B cell (primary cell): Measurements from ENCODE around the gene SLC25A21. TPM values are rescaled to one million over a fixed set of nuclear protein-coding genes. Genes with fewer than 3 reads are reported as not detected.

Source experiments
- ATAC-seq: fragments of 200-7000 bp; cut with Tn5 transposase; one replicate; pipeline ENCODE4 v1.10.0; 2021; ENCODE audit warnings: low read depth, mild to moderate bottlenecking, moderate number of reproducible peaks, moderate library complexity
- CTCF ChIA-PET: fragments of 350-600 bp; sonication (Branson Sonifier 250); formaldehyde crosslinking; loops from one replicate; lab custom pipeline; 2021; ENCODE audit warnings: antibody characterized with exemption, inconsistent platforms; lab: Charles Lee
- POLR2A ChIA-PET: fragments of 350-600 bp; sonication (Branson Sonifier 250); formaldehyde crosslinking; loops from one replicate; lab custom pipeline; 2021; ENCODE audit warnings: antibody characterized with exemption; lab: Charles Lee
- DNase-seq: peaks from one replicate; pipeline ENCODE4 v3.0.0; 2013
- H2AFZ ChIP-seq: 2 replicates; pipeline ENCODE4 v1.6.1; 2012; ENCODE audit warnings: mild to moderate bottlenecking, low read depth, low read length; ENCODE audit not compliant: insufficient read depth, poor library complexity, severe bottlenecking
- H3K27ac ChIP-seq, 2 donors: 1 replicate in 1 of 2; 2 replicates in 1 of 2; pipeline ENCODE4 v1.5.1; 2012 to 2013; ENCODE audit warnings: low read length in 2 of 2, mild to moderate bottlenecking in 2 of 2, moderate library complexity in 1 of 2
- H3K27me3 ChIP-seq, 4 experiments: fragments of 200-600 bp in 1 of 4; sonication (generic) in 1 of 4; replicated peaks in 1 of 4; 1 replicate in 2 of 4; 2 replicates in 2 of 4; pipeline versions ENCODE4 v1.6.1 to v1.7.0; 2013 to 2016; ENCODE audit warnings: low read length in 3 of 4, mild to moderate bottlenecking in 2 of 4, mixed read lengths in 1 of 4, moderate library complexity in 1 of 4; ENCODE audit not compliant: insufficient read depth in 4 of 4, control insufficient read depth in 3 of 4; ENCODE audit errors: control extremely low read depth in 1 of 4
- H3K36me3 ChIP-seq, 2 experiments: replicated peaks in 1 of 2; 1 replicate in 1 of 2; 2 replicates in 1 of 2; pipeline versions ENCODE4 v1.6.1 to v1.7.1; 2013; ENCODE audit warnings: low read length in 1 of 2; ENCODE audit not compliant: insufficient read depth in 2 of 2, control insufficient read depth in 1 of 2; ENCODE audit errors: control extremely low read depth in 1 of 2, extremely low read depth in 1 of 2
- H3K4me1 ChIP-seq, 2 donors: fragments of 200-600 bp in 1 of 2; sonication (generic) in 1 of 2; 1 replicate in 1 of 2; 2 replicates in 1 of 2; pipeline versions ENCODE4 v1.5.1 to v1.6.1; 2013 to 2017; ENCODE audit warnings: low read length in 2 of 2; ENCODE audit not compliant: control insufficient read depth in 2 of 2, insufficient read depth in 2 of 2
- H3K4me2 ChIP-seq: replicated peaks from 2 replicates; pipeline ENCODE3; 2012; ENCODE audit warnings: mild to moderate bottlenecking, low read depth, low read length; ENCODE audit not compliant: poor library complexity, severe bottlenecking
- H3K4me3 ChIP-seq, 5 experiments: fragments of 200-600 bp in 1 of 5; sonication (generic) in 1 of 5; 1 replicate in 3 of 5; 2 replicates in 2 of 5; pipeline versions ENCODE4 v1.5.1 to v1.7.0; 2011 to 2016; ENCODE audit warnings: low read length in 4 of 5, mild to moderate bottlenecking in 4 of 5, low read depth in 2 of 5, control low read depth in 1 of 5, moderate library complexity in 1 of 5; ENCODE audit not compliant: insufficient read depth in 1 of 5; ENCODE audit errors: control extremely low read depth in 1 of 5, extremely low read depth in 1 of 5
- H3K79me2 ChIP-seq: fragments of 200-600 bp; sonication (generic); one replicate; pipeline ENCODE4 v1.6.0; 2016; ENCODE audit warnings: low read length; ENCODE audit not compliant: control insufficient read depth, insufficient read depth
- H3K9ac ChIP-seq: fragments of 200-600 bp; sonication (generic); 2 replicates; pipeline ENCODE4 v1.6.1; 2017; ENCODE audit warnings: mild to moderate bottlenecking, low read length, moderate library complexity
- H3K9me3 ChIP-seq, 3 donors: one replicate each; pipeline versions ENCODE4 v1.6.1 to v1.7.1; 2013; ENCODE audit warnings: low read length in 2 of 3; ENCODE audit not compliant: control insufficient read depth in 2 of 3, insufficient read depth in 1 of 3; ENCODE audit errors: control extremely low read depth in 1 of 3
- H4K20me1 ChIP-seq: 2 replicates; pipeline ENCODE4 v1.6.0; 2012; ENCODE audit warnings: mild to moderate bottlenecking, low read length; ENCODE audit not compliant: insufficient read depth, control insufficient read depth, poor library complexity, severe bottlenecking
- H3K27ac Mint-ChIP-seq: one replicate; pipeline ENCODE4 v1.8.0; 2021; ENCODE audit warnings: mixed read lengths
- H3K27me3 Mint-ChIP-seq: one replicate; pipeline ENCODE4 v1.8.0; 2021; ENCODE audit warnings: mixed read lengths
- H3K4me1 Mint-ChIP-seq: one replicate; pipeline ENCODE4 v1.8.0; 2021; ENCODE audit warnings: mixed read lengths
- H3K4me3 Mint-ChIP-seq: one replicate; pipeline ENCODE4 v1.8.0; 2021; ENCODE audit warnings: mixed read lengths
- H3K9me3 Mint-ChIP-seq: one replicate; pipeline ENCODE4 v1.8.0; 2022; ENCODE audit warnings: mixed read lengths; ENCODE audit not compliant: insufficient read depth
- EZH2 ChIP-seq: IDR thresholded peaks from 2 replicates; pipeline ENCODE4 v1.6.1; 2012; ENCODE audit warnings: borderline replicate concordance, low read depth, mild to moderate bottlenecking, moderate library complexity, low read length; ENCODE audit not compliant: insufficient read depth, poor library complexity, severe bottlenecking
- WGBS: methylation state at CpG from one replicate; pipeline ENCODE4 v1.1.5; 2013; ENCODE audit warnings: missing lambda C conversion rate; ENCODE audit not compliant: insufficient coverage; 5-methylcytosine and 5-hydroxymethylcytosine counted together
- intact Hi-C: fragments of 100-400 bp; cut with micrococcal nuclease; formaldehyde crosslinking; loops from one replicate; pipeline ENCODE4 v1.10.0; 2022
- polyA plus RNA-seq: library from polyadenylated mRNA; depleted of rRNA; stranded (reverse); fragments of >200 nt; gene quantifications from 2 replicates; pipeline ENCODE4 v1.2.3, GENCODE V29; 2012
- total RNA-seq, 2 donors: library from RNA; stranded (reverse); fragments of 120-200 nt in 1 of 2; gene quantifications; 1 replicate in 1 of 2; 2 replicates in 1 of 2; pipeline versions ENCODE4 v1.2.3 to v1.2.4, GENCODE V29; 2013 to 2022
- TF ChIP-seq, protein P1 (sequence below): fragments of 200-600 bp; IDR thresholded peaks from one replicate; pipeline ENCODE4 v1.8.0; 2022; ENCODE audit warnings: antibody characterized with exemption, mild to moderate bottlenecking

SLC25A21 gene
- total and polyA plus RNA-seq, 2 donors (not counting 1 experiment from before 2014, with no cell fraction given), result not detected

DNA sequence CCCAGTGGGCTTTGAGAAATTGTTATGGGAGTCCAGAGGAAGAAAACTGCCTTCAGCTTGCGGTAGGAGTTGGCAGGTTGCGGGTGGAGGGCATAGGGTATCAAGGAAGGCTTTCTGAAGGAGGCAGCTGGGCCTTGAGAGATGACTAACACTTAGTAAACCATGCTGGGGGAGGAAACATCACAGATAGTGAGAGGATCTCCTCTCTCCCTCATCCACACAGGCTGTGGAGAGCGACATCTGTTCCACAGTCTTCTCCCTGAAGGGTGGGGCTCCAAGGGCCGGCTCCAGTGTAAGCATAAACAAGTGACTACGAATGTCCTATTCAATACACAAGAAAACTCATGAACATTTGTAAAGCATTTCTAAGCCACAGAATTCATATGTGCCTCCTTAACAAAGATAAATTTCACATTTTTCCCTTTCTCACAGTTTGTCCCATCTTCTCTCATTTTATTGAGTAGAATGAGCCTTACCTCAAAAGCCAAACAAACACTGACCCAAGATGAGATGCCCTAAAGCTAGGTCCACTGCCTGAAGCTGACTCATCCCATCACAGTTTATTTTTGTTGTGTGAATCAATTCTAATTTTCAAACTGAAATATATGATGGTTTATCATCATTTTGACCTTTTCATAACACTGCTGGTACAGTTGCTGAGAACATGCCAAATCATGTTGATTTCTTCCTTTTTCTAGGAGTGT lies 227.9 kb downstream of the SLC25A21 start:
- peaks cover 4% of the 10 kb centered on the region for H3K27me3 Mint-ChIP-seq
- H3K4me3 ChIP-seq, result no peak overlapping the region
- no peak overlapping the region for H3K4me3 Mint-ChIP-seq
- no peaks in the 10 kb centered on the region for H4K20me1 ChIP-seq
- 88% methylated on average over 5 of the region's 5 CpGs for WGBS
- TF ChIP-seq, protein P1, sequence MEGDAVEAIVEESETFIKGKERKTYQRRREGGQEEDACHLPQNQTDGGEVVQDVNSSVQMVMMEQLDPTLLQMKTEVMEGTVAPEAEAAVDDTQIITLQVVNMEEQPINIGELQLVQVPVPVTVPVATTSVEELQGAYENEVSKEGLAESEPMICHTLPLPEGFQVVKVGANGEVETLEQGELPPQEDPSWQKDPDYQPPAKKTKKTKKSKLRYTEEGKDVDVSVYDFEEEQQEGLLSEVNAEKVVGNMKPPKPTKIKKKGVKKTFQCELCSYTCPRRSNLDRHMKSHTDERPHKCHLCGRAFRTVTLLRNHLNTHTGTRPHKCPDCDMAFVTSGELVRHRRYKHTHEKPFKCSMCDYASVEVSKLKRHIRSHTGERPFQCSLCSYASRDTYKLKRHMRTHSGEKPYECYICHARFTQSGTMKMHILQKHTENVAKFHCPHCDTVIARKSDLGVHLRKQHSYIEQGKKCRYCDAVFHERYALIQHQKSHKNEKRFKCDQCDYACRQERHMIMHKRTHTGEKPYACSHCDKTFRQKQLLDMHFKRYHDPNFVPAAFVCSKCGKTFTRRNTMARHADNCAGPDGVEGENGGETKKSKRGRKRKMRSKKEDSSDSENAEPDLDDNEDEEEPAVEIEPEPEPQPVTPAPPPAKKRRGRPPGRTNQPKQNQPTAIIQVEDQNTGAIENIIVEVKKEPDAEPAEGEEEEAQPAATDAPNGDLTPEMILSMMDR, result no peak
- TF ChIP-seq EZH2, result no peak
- H3K4me1 Mint-ChIP-seq, result no peaks in the 10 kb centered on the region
- no peak overlapping the region for H3K4me2 ChIP-seq
- intact Hi-C loops, result loop anchor here (5.0 to 10.0 kb wide), 2 partner anchors 392 to 1060 kb away; no protein-coding TSS in a partner anchor
- ChIA-PET POLR2A (no interaction called here), CTCF (no interaction called here)
- no peaks in the 10 kb centered on the region for H3K4me1 ChIP-seq
- H3K27ac ChIP-seq, result no peak overlapping the region
- no peaks in the 10 kb centered on the region for H3K9me3 Mint-ChIP-seq
- DNase-seq (no peak), ATAC-seq (no peak)
- no peaks in the 10 kb centered on the region for H3K79me2 ChIP-seq
- no peaks in the 10 kb centered on the region for H3K27me3 ChIP-seq
- H2AFZ ChIP-seq, result no peak overlapping the region
- no peaks in the 10 kb centered on the region for H3K9me3 ChIP-seq
- no peak overlapping the region for H3K27ac Mint-ChIP-seq
- H3K9ac ChIP-seq, result no peak overlapping the region
- no peaks in the 10 kb centered on the region for H3K36me3 ChIP-seq

DNA sequence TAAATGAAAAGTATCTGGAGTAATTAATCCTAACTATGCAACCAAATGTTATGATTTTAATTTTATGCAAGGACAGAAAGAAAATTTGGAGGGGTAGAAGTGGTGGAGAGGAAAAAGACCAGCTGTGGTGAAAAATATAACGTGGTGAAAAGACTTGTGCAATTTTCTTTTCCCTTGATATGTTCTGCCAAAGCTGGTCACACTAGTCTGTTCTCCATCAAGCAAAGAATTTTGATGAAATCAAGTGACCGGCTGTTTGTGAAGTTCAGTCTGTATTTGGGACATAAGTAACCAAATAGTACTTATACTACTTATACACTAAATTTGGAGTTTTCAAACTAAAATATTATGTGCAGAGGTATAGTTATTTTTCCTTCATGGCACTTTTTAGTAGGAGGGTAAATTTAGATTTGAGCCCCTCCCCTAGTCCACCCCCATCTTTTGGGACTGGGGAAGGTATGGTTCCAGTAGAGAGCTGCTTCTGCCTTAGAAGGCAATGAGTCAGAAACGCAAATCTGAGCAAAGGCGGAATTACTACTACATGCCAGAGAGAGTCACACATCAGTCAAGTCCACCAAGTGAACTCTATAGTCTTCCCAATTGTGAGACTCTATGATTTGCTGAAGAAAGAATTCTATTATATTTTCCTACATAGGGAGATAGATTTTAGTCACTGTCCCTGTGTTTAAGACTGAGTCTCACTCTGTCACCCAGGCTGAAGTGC lies 229.7 kb downstream of the SLC25A21 start:
- Histone ChIP-seq H3K4me1 (no peaks in the 10 kb centered on the region), H3K36me3 (no peaks in the 10 kb centered on the region), H3K9ac (no peak overlapping the region), H4K20me1 (no peaks in the 10 kb centered on the region), H3K27ac (no peak overlapping the region), H3K27me3 (no peaks in the 10 kb centered on the region), H3K4me2 (no peak overlapping the region), H3K79me2 (no peaks in the 10 kb centered on the region), H2AFZ (no peak overlapping the region), H3K4me3 (no peak overlapping the region), H3K9me3 (no peaks in the 10 kb centered on the region)
- Mint-ChIP-seq H3K27ac (no peak overlapping the region), H3K4me1 (no peaks in the 10 kb centered on the region), H3K4me3 (no peak overlapping the region), H3K27me3 (no peaks in the 10 kb centered on the region), H3K9me3 (no peaks in the 10 kb centered on the region)
- 100% methylated on average over 1 of the region's 4 CpGs for WGBS
- intact Hi-C loops, result loop anchor here (5.0 to 10.0 kb wide), 2 partner anchors 390 to 1058 kb away; no protein-coding TSS in a partner anchor
- DNase-seq (no peak), ATAC-seq (no peak)
- CTCF ChIA-PET, result interaction anchor here (0.8 to 2.0 kb wide), 3 partner anchors 9 to 1063 kb away, joined by 3 to 12 read pairs (median 5); no protein-coding TSS in a partner anchor
- POLR2A ChIA-PET, result no interaction called here
- no peak for TF ChIP-seq EZH2
- TF ChIP-seq, protein P1, result peak; percentile 55
